ENCODE measurements around the gene KMT5B.
A peak's percentile ranks its signal among the peaks of the same experiment; 100 is the strongest.

Gene KMT5B

GRCh38 chr11:68142441-68143309 lies 70.4 kb downstream of the KMT5B start:
- no peak for DNase-seq

GRCh38 chr11:68142028-68142412 lies 71.1 kb downstream of the KMT5B start:
- no peak for DNase-seq

GRCh38 chr11:68141246-68142027 lies 71.7 kb downstream of the KMT5B start:
- no peak for DNase-seq

GRCh38 chr11:68140496-68141245 lies 72.4 kb downstream of the KMT5B start:
- no peak for DNase-seq

GRCh38 chr11:68138237-68138636 lies 74.9 kb downstream of the KMT5B start:
- no peak for DNase-seq

GRCh38 chr11:68137833-68138232 lies 75.3 kb downstream of the KMT5B start:
- no peak for DNase-seq

GRCh38 chr11:68136866-68137265 lies 76.2 kb downstream of the KMT5B start:
- no peak for DNase-seq

- no peak for DNase-seq
Observed at GRCh38 chr11:68135161-68135560, 77.9 kb downstream of the KMT5B start.

GRCh38 chr11:68133761-68134160 lies 79.3 kb downstream of the KMT5B start:
- DNase-seq: no peak

GRCh38 chr11:68130121-68130520 lies 83.0 kb downstream of the KMT5B start:
- DNase-seq: no peak

GRCh38 chr11:68128682-68129327 lies 84.3 kb downstream of the KMT5B start:
- no peak for DNase-seq

- DNase-seq: no peak
Observed at GRCh38 chr11:68127714-68128681, 85.1 kb downstream of the KMT5B start.

- no peak for DNase-seq
Observed at GRCh38 chr11:68125164-68125563, 87.9 kb downstream of the KMT5B start.

- DNase-seq: no peak
Observed at GRCh38 chr11:68122936-68123539, 90.1 kb downstream of the KMT5B start.

- DNase-seq: peak; percentile 56
Observed at GRCh38 chr11:68121067-68121899, 91.8 kb downstream of the KMT5B start, which contains the start of gene CHKA. CHKA (minus strand) TSS chr11:68121388; CDS start chr11:68121177, 211 bp downstream.

- no peak for DNase-seq
Observed at GRCh38 chr11:68120273-68121066, 92.6 kb downstream of the KMT5B start.

- no peak for DNase-seq
Observed at GRCh38 chr11:68118706-68119448, 94.2 kb downstream of the KMT5B start.

GRCh38 chr11:68117853-68118470 lies 95.1 kb downstream of the KMT5B start:
- DNase-seq: no peak
